Stimulated activated CD4-positive, alpha-beta T cell treated with anti-CD3 and anti-CD28 coated beads, Interleukin-15, amount 100 ng/mL, for 1 hour (primary cell): ENCODE results near the gene SH3TC2.

ENCODE experiments used
- DNase-seq, 2 donors: peaks; one replicate each; pipeline ENCODE4 v3.0.0-alpha.2; 2020; ENCODE audit warnings: low read depth in 1 of 2, low spot score in 1 of 2

The SH3TC2 gene

DNA sequence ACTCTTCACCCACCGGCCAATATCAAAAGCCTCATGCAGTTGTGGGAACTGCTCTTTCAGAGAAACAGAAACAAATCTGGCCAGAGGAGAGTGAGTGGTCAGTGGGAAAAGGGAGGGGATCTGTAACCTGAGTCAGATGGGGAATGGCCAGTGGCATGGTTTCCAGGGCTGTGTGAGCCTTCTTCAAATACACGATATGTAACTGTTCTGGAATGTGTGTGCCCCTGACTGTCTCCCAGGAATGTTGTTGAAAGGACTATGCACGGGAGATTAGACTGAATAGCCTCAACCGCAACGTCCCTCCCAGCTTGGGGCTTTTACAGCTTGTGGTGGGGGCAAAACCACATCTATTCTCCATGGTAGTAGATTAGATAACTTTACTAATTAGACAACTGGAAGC lies 60.8 kb downstream of the SH3TC2 start:
- DNase-seq: no peak

DNA sequence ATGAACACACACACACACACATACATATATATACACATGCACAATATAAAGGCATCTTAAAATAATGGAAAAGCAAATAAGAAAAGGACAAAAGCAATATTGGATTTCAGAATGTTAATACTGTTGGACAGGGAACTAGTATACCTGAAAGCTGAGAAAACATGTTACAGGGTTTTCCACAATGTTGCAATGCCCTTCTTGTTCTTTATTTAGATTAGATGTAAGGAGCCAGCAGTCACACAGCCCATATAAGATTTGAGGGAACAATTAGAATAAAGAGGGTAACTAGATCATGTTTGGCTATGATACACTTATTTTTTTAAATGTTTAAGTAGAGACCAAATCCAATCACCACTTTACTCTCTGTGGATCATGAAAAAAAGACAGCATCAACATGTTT lies 61.7 kb downstream of the SH3TC2 start:
- no peak for DNase-seq

DNA sequence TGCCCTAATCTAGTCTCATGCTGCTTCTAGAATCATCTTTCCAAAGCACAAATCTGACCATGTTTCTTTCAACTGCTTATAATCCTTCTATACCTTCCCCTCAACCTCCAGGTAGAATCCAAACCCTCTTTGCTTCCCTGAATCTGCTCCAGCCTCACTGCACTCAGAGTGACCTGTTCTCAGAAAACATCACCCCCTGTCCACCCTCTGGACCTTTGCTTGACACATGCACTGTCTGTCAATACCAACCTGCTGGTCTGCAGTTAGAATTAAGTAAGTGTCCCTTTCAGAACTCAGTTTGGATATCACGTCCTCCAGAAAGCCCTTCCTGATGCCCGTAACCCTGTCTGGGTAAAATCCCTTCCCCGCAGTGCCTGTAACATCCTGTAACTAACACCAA lies 63.1 kb downstream of the SH3TC2 start:
- no peak for DNase-seq

DNA sequence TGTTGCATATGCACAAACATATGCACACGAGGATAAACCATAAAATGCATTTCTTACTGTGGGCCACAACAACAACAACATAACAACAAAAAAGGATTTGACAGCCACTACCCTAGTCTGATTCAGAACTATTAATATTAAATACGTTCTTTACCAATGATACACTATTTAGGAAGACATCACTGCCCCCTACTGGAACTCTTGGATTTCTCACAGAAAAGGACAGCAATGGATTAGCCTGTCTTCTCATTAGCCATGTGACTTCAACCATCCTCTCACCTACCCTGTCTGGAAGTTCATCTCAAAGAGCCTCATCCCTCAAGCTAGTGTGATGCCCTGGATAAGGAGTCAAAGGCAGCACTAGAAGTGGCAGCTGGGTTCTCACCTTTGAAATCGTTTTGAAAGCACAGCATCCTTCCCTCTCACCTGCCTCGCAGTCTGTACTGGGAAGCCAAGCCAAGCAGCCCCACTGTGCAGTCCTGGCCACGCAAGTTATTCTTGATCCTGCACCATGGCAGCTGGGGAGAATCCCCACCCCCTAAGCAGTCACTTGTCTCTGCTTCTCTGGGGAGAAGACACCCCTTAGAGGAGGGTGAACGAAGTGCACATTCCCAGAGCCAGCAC lies 64.6 kb downstream of the SH3TC2 start:
- DNase-seq: no peak

DNA sequence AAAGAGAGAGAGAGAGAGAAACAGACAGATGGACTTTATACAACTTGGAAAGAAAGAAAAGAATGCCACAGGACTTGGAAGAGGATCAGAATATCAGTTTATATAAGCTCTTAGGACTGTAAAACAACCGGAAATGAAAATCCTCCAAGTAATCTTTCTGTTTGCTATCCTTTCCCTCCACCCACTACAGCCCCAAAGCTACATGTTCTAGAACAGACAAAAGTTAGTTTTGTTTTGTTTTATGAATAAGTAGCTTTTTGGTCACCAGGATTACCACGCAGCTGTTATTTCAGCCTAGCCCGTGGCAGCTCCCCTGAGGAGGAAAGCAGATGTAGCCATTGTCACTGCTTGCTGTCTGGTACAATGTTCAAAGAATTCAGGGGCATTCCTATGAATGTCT lies 66.6 kb downstream of the SH3TC2 start:
- no peak for DNase-seq

DNA sequence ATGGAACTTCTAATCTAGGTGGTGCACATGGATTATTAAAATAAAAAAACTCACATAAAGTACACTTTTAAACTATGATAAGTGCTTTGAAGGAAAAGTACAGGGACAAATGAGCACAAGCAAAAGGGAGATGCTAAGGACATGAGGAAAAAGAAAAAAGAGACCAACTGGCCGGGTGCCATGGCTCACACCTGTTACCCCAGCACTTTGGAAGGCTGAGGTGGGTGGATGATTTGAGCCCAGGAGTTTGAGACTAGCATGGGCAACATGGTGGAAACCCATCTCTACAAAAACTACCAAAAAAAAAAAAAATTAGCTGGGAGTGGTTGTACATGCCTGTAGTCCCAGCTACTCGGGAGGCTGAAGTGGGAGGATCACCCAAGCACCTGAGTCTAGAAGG lies 67.1 kb downstream of the SH3TC2 start:
- no peak for DNase-seq

DNA sequence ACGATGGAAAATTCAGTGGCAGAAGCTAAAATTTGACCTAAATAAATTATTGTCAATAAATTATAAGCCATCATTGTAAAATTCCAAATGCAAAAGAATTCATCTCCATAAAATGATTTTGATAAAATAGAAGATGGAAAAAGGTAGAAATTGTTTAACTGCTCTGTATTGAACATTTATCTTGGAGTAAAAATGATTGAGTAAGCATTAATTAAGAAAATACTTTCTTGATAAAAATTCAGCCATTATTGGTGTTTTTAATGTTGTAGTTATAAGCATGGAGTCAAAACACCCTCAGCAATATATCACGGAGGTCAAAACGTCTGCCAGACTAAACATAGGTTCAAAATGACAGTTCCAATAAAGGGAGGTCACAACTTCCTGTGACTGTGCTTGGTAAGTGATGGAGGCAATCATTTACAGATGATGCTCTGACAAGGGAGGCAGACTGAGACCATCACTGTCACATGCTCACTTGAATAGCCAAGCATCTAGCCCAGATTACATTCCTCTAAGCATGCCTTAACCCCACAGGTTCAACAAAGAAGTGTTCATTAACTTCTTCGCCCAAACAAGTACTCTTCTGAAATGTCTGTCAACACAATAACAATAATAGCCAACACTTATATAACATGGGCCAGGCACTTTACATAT lies 69.5 kb downstream of the SH3TC2 start:
- no peak for DNase-seq

DNA sequence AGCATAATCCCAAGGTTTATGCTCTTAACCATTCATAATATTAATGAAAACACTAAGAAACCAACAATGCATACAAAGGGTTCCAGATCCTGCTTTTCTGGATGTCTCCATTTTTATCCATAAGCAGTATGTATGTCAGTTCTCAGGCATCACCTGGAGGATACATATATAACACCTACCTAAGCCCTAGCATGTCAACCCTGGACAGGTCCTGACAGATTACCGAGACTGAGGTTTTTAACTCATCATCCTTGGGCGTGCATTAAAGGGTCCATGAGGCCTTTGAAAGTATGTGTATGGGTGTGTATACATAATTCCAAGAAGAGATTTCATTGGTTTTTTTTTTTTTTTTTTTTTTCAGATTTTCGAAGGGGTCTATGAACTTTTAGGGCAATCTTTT lies 70.6 kb downstream of the SH3TC2 start:
- no peak for DNase-seq

DNA sequence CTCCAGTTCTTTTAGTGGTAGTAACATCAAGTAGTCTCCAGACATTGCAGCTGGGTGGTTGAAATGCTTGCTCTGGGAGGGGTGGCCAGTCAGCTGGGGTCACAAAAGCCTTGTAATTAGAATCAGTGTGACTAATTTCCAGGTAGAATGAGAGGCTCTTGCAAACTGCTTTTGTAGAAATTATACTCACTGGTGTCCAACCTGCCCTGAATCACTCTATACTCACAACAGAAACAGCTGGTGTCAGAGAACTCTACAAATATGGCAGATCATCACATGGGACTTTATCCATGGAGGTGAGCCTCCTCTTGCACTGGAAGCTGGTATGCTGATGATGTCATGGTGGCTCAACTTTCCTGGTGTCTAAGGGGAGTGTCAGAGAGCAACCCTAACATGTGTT lies 71.3 kb downstream of the SH3TC2 start:
- DNase-seq: no peak

DNA sequence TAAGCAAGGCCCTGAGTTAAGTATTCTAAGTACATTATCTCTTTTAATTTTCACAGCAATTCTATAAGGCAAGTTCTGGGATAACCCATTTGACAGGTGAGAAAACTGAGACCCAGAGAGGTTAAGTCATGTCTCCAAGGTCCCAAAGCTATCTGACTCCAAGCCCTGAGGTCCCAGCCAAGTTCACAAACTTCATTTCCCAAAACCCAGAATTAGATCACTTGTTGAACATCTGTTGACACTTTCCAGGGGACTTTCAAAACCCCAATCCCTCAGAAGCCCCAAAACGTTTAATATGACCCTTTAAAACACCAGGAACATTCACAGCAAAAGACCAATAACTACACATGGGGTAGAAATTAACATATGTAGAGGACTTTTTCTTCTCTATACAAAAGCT lies 72.0 kb downstream of the SH3TC2 start:
- no peak for DNase-seq

DNA sequence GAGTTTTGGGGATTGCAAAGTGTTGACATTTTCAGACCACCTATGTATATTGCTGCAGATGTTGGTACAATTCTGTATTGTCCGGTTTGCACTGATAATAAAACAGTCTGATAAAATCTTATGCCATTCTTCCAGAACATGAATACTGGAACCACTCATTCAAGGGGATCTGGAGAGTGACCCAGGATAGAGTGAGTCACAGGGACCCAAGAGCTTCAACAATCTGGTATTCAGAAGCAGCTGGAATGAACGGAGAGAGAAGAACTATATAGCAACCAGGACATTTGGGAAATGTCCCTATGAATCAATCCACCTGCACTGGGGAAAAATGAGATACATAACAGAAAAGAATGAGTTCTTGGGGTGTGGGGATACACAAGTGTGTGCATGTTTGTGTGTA lies 73.3 kb downstream of the SH3TC2 start:
- no peak for DNase-seq

DNA sequence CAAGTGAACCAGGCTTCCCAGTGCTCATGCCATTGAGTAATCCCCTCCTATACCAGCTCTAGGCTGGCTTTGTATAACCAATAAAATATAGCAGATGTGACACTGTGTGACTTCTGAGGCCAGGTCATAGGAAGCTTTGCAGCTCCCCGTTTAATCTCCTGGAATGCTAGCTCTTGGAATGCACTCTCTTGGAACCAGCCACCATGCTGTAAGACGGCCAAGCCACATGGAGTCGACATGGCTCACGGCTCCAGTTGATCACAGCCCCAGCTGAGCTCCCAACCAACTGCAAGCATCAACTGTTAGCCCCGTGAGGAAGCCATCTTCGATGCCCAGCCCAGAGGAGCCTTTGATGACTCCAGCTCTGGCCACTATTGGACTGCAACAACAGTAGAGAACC lies 74.5 kb downstream of the SH3TC2 start:
- DNase-seq: no peak

DNA sequence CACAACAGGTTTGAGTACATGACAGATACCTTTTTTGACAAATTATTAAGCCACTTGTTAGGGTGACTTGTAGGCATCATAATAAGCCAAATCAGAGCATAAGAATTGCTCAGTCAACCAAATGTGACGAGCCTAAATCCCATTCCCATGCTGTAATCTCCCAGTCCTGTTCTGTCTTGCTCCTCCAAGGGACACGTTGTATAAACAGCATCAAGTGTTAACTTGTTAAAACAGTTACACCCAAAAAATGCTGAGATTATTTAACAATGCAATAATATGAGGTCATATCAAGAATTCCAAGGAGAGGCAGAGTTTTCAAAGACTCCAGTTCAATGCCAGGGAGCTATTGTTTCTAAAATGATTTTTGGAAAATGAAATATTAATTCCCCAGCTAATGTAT lies 76.2 kb downstream of the SH3TC2 start:
- DNase-seq: no peak

DNA sequence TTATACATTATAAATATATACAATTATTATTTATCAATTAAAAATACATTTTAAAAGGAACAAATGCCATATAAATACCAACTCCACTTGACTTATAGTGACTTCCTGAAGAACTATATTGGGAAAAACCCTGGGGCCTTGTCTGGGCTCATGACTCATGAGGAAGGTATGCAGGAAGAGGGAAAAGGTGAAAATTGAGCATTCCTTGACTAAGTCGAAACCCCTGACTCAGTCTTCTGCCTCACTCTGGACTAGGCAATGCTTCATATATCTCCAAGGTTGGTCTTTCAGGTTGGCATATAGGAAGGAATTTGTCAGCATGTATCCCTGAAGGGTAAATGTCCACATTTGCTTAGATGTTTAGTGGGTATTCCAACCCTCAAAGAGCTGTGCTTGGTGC lies 78.5 kb downstream of the SH3TC2 start:
- no peak for DNase-seq

DNA sequence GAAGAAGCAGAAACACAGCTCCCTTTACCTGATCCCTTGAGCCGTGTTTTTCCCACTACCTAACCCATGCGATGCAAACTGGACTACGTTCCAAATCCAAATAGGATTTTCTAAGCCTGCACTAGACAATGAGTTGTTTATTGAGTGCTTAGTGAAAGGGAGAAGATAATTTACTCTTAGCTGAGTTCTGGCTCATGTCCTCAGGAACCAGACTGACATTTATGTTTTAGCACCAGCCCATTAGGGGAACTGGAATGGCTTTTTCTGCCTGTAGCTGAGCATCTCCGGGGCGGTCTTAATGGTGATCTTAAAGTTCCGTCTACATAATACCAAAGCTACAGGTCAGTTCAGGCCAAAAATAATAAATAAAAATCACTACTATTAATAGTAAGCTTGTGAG lies 81.5 kb downstream of the SH3TC2 start:
- no peak for DNase-seq

DNA sequence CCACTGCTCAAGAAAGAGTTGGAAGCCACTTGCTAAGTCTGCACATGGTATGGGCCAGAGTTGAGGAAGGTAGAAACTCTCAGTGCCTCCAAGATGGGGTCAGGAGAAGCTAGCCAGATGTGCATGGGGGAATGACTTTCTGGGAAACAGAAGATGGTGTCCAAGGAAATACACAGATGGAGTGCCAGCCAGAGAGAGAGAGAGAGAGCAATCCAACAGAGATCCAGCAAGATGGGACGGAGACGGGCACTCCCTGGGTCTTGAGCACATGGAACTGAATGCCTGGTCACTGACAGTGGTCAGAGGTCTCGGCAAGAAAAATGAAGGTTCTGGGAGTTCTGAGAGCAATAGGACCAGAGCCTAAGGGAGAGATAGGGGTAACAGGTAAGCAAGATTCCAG lies 82.1 kb downstream of the SH3TC2 start:
- DNase-seq: no peak

DNA sequence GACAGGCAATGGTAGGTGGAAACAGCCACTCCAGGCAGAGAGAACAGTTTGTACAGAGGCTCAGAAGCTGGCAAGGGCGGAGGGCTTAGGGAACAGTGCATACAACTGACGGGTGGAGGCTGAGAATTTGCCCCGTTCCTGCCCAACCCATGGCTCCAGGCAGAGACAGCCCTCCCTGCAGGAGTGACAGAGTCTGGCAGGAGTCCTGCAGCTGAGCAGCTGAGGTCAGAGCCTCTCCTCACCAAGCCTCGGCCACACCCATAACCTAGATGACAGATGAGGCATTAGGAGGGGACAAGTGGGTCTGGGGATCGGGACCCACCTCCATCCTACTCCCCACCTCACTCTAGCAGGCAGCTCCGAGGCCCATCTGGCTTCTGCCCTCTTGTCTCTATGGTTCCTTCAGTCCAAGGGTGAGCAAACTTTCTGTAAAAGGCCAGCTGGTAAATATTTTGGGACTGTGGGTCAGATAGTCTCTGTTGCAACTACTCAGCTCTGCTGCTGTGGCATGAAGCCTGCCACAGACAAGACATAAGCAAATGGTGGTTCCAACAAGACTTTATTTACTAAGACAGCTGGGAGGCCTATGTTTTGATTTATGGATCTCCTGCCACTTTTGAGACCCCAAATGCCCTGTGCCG lies 83.7 kb downstream of the SH3TC2 start:
- DNase-seq: no peak

DNA sequence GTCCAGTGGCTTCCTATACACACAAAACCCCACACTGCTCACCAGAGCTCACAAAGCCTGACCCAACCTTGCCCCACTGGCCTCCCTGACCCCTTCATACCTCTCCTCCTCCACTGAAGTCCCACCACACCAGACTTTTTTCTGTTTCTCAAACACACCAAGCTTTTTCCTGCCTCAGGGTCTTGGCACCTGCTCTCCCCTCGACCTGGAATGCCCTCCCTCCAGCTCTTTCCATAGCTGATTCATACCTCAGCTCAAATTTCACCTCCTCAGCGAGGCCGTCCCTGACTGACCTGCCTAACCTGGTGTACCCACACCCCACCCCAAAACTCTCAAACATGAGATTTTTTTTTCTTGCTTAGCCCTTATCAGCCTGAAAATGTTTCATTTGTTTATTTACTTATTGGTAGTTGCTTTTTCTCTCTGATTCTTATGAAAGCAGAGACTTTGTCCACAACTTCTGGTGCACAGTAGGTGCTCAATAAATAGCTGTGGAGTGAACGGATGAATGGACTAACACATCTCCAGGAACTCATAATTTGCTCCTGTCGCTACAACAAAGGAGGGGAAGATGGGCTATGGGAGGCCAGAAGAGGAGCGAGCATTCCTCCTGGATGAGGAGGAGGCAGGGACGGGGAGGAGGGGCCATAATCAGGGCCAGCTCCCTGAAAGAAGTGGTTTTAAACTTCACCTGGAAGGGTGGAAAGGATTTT lies 84.3 kb downstream of the SH3TC2 start:
- no peak for DNase-seq

DNA sequence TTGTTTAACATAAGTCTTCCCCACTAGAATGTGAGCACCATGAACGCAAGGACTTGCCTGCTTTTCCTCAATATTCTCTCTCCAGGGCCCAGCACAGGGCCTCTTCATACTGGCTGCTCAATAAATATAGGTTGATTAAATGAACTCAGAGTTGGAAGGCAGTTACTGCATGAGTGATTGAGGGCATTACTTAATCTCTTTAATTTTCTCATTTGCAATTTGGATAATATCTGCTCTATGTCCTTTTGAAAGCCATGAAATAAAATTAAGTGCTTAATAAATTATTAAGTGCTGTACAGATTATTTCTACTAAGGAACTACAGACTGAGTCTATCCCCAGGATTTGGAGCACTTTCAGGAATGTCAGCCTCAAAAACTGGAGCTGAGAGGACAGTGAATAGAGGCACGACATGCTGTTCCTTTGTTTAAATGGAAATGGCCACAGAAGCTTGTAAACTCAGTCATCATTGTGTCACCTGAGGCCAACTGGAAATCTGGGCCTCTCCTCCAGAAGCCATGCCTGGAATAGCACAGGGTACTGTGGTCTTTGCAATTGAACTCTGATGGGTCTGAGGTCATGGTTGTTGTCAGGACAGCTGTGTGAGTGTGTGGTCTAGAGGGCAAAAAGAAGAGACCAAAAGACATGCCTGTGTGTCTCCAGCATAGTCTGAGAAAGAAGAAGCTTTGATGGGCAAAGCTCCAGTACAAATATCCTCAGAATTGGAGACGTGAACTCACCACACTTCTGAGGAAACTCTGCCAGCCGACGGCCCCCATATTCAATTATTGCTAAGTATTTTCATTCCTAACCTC lies 86.1 kb downstream of the SH3TC2 start:
- no peak for DNase-seq

DNA sequence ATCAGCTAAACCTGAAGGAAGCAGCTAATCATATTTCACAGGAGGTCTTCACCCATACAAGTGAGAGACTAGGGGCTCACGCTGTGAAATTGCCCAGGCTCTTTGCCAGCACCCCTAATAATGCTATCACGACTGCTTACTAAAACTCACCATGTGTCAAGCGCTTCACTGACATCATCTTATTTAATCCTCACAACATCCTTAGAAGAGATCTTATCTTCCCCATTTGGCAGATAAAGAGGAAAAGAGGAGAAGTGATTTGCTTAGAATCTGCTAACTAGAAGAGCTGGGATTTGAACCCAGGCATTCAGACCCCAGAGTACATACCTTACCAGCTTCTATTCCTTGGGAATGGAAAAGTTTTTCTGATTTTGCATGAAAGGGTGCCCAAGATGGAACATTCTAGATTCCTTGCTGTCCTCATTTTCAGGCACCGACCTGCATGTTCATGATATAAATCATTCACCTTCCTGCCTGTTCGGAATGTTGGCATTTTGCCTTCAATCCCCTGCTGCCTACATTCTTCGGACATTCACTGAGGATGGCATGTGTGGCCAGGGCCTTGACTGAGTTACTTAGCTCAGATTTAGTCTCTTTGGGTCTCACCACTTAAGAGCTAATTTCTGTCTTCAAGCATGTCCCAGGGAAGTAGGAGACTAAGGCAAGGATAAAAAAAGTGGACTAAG lies 88.1 kb downstream of the SH3TC2 start:
- DNase-seq: no peak

DNA sequence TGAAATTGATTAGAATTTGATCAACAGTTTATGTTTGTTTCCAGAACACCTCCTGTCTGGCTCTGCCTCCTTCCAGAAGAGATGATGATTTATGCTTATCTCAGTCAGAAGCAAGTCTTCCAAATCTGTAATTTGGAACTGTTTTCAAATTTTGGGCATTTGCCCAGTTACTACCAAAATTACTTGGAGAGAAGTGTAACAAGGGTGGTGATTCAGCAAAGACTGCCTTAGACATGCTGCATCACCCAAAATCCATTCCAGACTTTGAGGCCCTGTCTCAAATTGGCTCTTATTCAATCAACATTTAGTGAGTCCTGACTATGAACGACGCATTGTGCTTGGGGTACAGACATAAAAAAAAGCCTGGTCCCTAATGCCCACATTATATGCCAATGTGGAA lies 89.4 kb downstream of the SH3TC2 start:
- no peak for DNase-seq
